HTERT RPE-1 (cell line): ENCODE data around the gene FBLN2.

ENCODE experiments used
- in situ Hi-C: fragments of 300-500 bp; cut with MboI; formaldehyde crosslinking; loops from 4 replicates; pipeline ENCODE4 v1.14.3; 2020; ENCODE audit warnings: low sequenced_read_pairs

FBLN2 gene

GRCh38 chr3:13563911-13564310, 15.0 kb downstream of the FBLN2 start:
- in situ Hi-C loops: no loop called here

GRCh38 chr3:13564751-13565560, 16.0 kb downstream of the FBLN2 start:
- in situ Hi-C loops: no loop called here

GRCh38 chr3:13565581-13566452, 16.9 kb downstream of the FBLN2 start:
- in situ Hi-C loops: no loop called here

- in situ Hi-C loops: no loop called here
Observed at GRCh38 chr3:13566453-13566748, 17.5 kb downstream of the FBLN2 start.

GRCh38 chr3:13566769-13567310, 17.9 kb downstream of the FBLN2 start:
- in situ Hi-C loops: no loop called here

GRCh38 chr3:13567684-13568514, 19.0 kb downstream of the FBLN2 start:
- in situ Hi-C loops: no loop called here

- in situ Hi-C loops: no loop called here
Observed at GRCh38 chr3:13568515-13569028, 19.6 kb downstream of the FBLN2 start.

GRCh38 chr3:13569201-13569600, 20.3 kb downstream of the FBLN2 start:
- in situ Hi-C loops: no loop called here

GRCh38 chr3:13569641-13570390, 20.9 kb downstream of the FBLN2 start:
- in situ Hi-C loops: no loop called here

- in situ Hi-C loops: no loop called here
Observed at GRCh38 chr3:13570391-13571194, 21.7 kb downstream of the FBLN2 start.

GRCh38 chr3:13571264-13571663, 22.3 kb downstream of the FBLN2 start:
- in situ Hi-C loops: no loop called here

GRCh38 chr3:13571831-13572750, 23.2 kb downstream of the FBLN2 start:
- in situ Hi-C loops: no loop called here

- in situ Hi-C loops: no loop called here
Observed at GRCh38 chr3:13572926-13573623, 24.1 kb downstream of the FBLN2 start.

- in situ Hi-C loops: no loop called here
Observed at GRCh38 chr3:13574083-13574797, 25.3 kb downstream of the FBLN2 start.

GRCh38 chr3:13574798-13575451, 26.0 kb downstream of the FBLN2 start:
- in situ Hi-C loops: no loop called here

- in situ Hi-C loops: no loop called here
Observed at GRCh38 chr3:13575459-13576061, 26.6 kb downstream of the FBLN2 start.
